ENCODE data around the gene RNF19B. TPM values are rescaled to one million over a fixed set of nuclear protein-coding genes. Genes with fewer than 3 reads are reported as not detected.

Gene RNF19B
- total and polyA plus RNA-seq, 2 of the 8 experiments (the other 6 are each of a cell fraction or from before 2014, with no cell fraction given) = 9.2 to 11.2 TPM

DNA sequence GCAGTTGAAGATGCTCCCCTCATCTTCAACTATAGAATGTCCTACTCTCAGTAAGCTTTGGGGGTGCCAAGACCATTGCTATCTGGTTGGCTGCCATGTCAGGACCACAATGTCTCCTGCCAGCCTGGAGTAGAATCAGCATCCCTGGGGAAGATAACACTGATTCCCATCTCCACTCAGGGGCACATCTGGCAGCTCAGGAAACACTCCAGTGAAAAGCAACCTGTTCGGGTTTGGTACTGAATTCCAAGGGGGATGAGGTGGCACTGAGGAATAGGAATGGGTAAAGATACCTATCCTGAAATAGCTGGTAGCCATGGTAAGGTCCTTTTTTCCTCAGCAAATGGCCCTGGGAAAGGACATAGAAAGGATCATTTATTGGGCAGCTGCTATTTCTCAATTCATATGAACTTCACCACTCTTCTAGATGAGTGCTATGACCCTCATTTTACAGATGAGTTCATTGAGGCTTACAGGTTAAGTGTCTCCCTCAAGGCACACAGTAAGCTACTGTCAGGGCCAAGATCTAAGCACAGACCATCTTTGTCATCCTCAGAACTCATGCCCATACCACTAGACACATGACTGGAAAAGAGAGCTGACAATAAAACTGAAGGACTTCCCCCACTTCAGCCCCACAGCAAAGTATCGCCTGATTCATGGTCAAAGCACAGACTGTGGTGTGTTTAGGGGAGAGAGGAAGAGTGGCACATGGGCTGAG is 40.7 kb upstream of the RNF19B start:
- H3K36me3 ChIP-seq (ENCODE audit: control insufficient read depth in 2 of 4, insufficient read depth in 4 of 4, low read length in 3 of 4) = peaks cover 4 to 22% (median 13%) of the 10 kb centered on the region in 4 experiments; a peak in 6 of 8 replicates
- no peak overlapping the region for H2BK12ac ChIP-seq (ENCODE audit: low read depth, low read length)
- no peak overlapping the region for H3K4me3 ChIP-seq (ENCODE audit: extremely low read depth in 1 of 4, insufficient read depth in 2 of 4, low read depth in 3 of 4, low read length in 4 of 4)
- H2BK5ac ChIP-seq (ENCODE audit: low read depth, low read length) = no peak overlapping the region
- H3K79me1 ChIP-seq (ENCODE audit: low read depth, low read length) = no peaks in the 10 kb centered on the region
- H3K56ac ChIP-seq (replicated peaks; ENCODE audit: insufficient read length, low read depth, low read length) = no peak overlapping the region
- no peak overlapping the region for H2AFZ ChIP-seq (ENCODE audit: low read length)
- H3K14ac ChIP-seq (ENCODE audit: insufficient read length) = no peak overlapping the region
- H3K4me1 ChIP-seq (replicated peaks in 1 of 4; ENCODE audit: control insufficient read depth in 3 of 4, insufficient read depth in 4 of 4, low read length in 3 of 4) = peaks cover 0 to 10% (median 6%) of the 10 kb centered on the region in 4 experiments; a peak in 4 of 7 replicates
- no peak overlapping the region for H3K23ac ChIP-seq (ENCODE audit: insufficient read length)
- no peak overlapping the region for H2BK120ac ChIP-seq (replicated peaks; ENCODE audit: low read depth, low read length)
- FAIRE-seq = no peak
- no peak overlapping the region for H3K4ac ChIP-seq (replicated peaks; ENCODE audit: insufficient read length, low read depth, low read length)
- DNase-seq (ENCODE audit: low read depth in 1 of 2, low spot score in 2 of 2) = no peak
- no peak for TF ChIP-seq CHD1 (IDR thresholded peaks at IDR 0.05; ENCODE audit: low read depth, low read length)
- no peak for TF ChIP-seq SIRT6 (IDR thresholded peaks at IDR 0.05; ENCODE audit: low read length)
- TF ChIP-seq SUZ12 (IDR thresholded peaks at IDR 0.05; ENCODE audit: low read length) = no peak
- no peak for TF ChIP-seq SP4 (IDR thresholded peaks at IDR 0.05; ENCODE audit: low read length)
- no peak for TF ChIP-seq BCL11A (IDR thresholded peaks at IDR 0.05; ENCODE audit: low read depth in 2 of 2, low read length in 2 of 2)
- no peak for TF ChIP-seq SIX5 (IDR thresholded peaks at IDR 0.05; ENCODE audit: low read depth, low read length)
- H4K91ac ChIP-seq (replicated peaks; ENCODE audit: insufficient read length, low read length) = no peak overlapping the region
- H3K79me2 ChIP-seq (ENCODE audit: control insufficient read depth in 1 of 2, insufficient read depth in 2 of 2, low read length in 2 of 2) = no peaks in the 10 kb centered on the region
- no peak overlapping the region for H3K4me2 ChIP-seq (ENCODE audit: insufficient read depth in 1 of 2, low read depth in 2 of 2, low read length in 2 of 2)
- no peaks in the 10 kb centered on the region for H3K23me2 ChIP-seq (ENCODE audit: low read depth, low read length)
- H4K8ac ChIP-seq (ENCODE audit: extremely low read depth, insufficient read depth, low read length) = no peak overlapping the region
- ChIA-PET CTCF (ENCODE audit: partially characterized antibody) (interaction anchor here (0.9 to 6.6 kb wide), 7 partner anchors 9 to 112 kb away, joined by 4 to 64 read pairs (median 10); no protein-coding TSS in a partner anchor), POLR2A (ENCODE audit: partially characterized antibody) (interaction anchor here (0.7 to 4.2 kb wide), 9 partner anchors 9 to 114 kb away, joined by 3 to 21 read pairs (median 4); partner anchors contain the start of gene RNF19B)
- H2AK5ac ChIP-seq (ENCODE audit: low read depth, low read length) = no peak overlapping the region
- H4K5ac ChIP-seq (ENCODE audit: insufficient read length, low read depth, low read length) = no peak overlapping the region
- 80% methylated on average over 2 of the region's 2 CpGs; no CpG with 5 or more reads in 1 of the 2 experiments for WGBS, 2 experiments (ENCODE audit: extremely low coverage in 1 of 2, insufficient coverage in 1 of 2, insufficient read length in 1 of 2, insufficient replicate concordance in 2 of 2, low coverage in 1 of 2, low lambda C conversion rate in 2 of 2, missing lambda C conversion rate in 1 of 2)
- H3K27ac ChIP-seq (ENCODE audit: low read depth, low read length) = no peak overlapping the region
- no peak overlapping the region for H2BK20ac ChIP-seq (ENCODE audit: low read length)
- H4K20me1 ChIP-seq (replicated peaks in 1 of 2; ENCODE audit: control insufficient read depth in 1 of 2, insufficient read depth in 2 of 2, low read length in 2 of 2) = peaks cover 0 to 7% of the 10 kb centered on the region in 2 experiments
- H3K9me3 ChIP-seq (ENCODE audit: insufficient read depth in 2 of 2, low read depth in 1 of 2, low read length in 1 of 2) = no peaks in the 10 kb centered on the region
- H3K27me3 ChIP-seq (replicated peaks in 1 of 4; ENCODE audit: control insufficient read depth in 3 of 4, extremely low read depth in 1 of 4, insufficient read depth in 3 of 4, low read length in 3 of 4) = no peaks in the 10 kb centered on the region
- no peak overlapping the region for H3K18ac ChIP-seq (ENCODE audit: extremely low read depth, low read length)
- H3K9ac ChIP-seq (replicated peaks in 1 of 4; ENCODE audit: extremely low read depth in 1 of 4, low read depth in 3 of 4, low read length in 3 of 4) = no peak overlapping the region
- H2BK15ac ChIP-seq (ENCODE audit: low read length) = no peak overlapping the region
